ENCODE data around the gene DLK1.

Gene DLK1

DNA sequence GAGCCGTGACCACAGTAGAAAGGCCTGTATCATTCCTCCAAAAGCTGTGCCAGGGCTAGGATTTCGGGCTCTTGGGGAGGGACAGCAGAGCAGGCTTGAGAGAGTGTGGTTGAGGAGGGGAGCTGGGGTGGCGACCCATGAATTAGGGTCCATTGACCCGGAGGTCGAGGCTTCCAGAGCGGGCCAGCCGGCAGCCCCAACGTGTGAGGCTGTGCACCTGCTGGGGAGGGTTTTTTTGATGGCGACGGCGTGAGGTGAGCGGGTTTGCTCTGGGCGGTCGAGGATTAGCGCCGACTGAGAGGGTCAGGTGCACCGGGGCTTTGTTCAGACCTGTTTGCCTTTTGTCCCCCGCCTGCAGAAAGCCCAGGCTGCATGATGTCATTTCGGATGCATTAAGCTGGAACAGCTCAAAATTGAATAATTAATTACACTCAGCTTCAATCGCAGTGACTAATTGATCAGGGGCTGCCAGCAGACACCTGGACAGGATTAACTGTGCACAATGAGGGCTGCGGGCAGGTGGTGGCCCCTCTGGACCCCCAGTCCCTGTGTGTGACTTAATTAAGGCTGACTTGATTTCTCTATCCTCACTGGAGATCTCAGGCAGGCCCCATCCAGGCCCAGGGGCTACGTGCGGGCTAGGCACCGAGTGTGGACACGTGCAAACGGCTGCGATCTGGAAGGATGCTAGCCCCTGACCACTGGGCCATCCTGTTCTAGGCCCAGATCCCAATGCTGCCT is 57.1 kb downstream of the DLK1 start:
- no peak overlapping the region for H3K4me3 ChIP-seq (ENCODE audit: low read length)
- TF ChIP-seq, protein P1, sequence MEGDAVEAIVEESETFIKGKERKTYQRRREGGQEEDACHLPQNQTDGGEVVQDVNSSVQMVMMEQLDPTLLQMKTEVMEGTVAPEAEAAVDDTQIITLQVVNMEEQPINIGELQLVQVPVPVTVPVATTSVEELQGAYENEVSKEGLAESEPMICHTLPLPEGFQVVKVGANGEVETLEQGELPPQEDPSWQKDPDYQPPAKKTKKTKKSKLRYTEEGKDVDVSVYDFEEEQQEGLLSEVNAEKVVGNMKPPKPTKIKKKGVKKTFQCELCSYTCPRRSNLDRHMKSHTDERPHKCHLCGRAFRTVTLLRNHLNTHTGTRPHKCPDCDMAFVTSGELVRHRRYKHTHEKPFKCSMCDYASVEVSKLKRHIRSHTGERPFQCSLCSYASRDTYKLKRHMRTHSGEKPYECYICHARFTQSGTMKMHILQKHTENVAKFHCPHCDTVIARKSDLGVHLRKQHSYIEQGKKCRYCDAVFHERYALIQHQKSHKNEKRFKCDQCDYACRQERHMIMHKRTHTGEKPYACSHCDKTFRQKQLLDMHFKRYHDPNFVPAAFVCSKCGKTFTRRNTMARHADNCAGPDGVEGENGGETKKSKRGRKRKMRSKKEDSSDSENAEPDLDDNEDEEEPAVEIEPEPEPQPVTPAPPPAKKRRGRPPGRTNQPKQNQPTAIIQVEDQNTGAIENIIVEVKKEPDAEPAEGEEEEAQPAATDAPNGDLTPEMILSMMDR (IDR thresholded peaks at IDR 0.05; ENCODE audit: insufficient read depth, low read depth, low read length, missing control alignments): no peak
- DNase-seq (ENCODE audit: low read depth): peak; percentile 68

DNA sequence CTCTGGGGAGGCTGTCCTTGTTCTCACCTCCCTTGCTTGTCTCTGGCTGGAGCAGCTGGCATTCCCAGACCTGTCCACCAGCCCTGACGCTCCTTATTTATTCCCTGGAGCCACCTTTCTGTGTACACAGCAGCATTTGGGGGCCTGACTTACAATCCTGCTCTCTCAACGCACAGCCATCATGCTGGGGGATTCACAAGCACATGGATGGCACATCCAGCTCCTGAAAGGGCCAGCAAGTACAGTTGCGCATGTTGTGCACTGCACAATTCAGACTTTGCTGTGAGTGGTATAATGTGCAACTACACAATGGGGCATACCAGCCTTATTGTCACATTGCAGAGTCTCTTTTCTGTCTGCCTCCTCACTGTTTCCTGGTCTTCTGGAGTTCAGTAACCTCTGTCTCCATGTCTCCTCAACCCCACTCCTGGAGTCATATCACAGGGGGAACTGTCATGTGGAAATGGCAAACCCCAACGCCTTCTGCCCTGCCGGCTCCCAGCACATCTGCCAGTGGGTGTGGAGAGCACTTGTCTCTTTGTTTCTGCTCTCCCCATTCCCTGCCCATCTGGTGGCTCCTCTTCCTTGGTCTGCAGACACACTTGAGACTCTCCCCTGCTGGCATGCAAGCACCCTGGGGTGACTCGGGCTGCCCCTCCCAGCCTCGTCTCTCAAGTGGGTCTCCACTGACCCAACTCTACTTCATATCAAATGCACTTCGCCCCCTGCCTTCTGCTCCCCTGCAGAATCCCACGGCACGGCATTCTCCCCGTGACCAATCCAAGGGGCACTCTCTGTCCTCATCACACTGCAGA is 58.0 kb downstream of the DLK1 start:
- TF ChIP-seq, protein P1 (IDR thresholded peaks at IDR 0.05; ENCODE audit: insufficient read depth, low read depth, low read length, missing control alignments): no peak
- H3K4me3 ChIP-seq (ENCODE audit: low read length): no peak overlapping the region
- DNase-seq (ENCODE audit: low read depth): no peak

DNA sequence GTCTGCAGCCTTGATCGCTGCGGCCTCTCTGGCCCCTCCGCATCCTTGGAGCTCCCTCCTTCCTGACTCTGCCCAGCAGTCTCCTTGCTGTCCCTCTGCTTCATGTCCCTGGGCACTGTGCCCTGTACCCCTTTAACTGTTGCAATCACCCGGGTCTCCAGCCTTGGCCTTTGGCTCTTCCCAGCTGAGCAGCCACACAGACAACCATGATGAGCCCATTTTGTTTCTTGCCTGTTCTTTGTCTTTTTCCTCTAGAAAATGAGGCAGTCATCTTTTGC is 58.6 kb downstream of the DLK1 start:
- no peak for DNase-seq (ENCODE audit: low read depth)
- TF ChIP-seq, protein P1 (IDR thresholded peaks at IDR 0.05; ENCODE audit: insufficient read depth, low read depth, low read length, missing control alignments): no peak
- no peak overlapping the region for H3K4me3 ChIP-seq (ENCODE audit: low read length)

DNA sequence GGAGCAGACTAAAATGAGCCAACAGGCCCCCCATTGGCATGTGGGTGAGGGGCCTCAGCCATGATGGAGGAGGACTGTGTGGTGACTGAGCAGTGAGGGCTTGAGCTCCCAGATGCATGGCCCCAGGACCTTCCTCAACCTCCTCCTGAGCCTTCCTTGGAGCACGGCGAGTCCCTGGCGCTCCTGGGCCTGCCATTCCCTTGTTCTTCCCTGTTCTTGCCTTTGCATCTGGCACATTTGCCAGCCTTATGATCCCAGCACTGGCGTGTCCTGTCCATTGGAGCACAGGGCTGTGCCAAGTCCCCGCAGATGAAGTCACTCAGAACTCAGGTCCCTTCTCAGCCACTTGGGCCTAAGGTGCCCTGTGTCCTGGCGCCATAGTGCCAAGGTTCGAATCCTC is 58.9 kb downstream of the DLK1 start:
- no peak for DNase-seq (ENCODE audit: low read depth)
- no peak overlapping the region for H3K4me3 ChIP-seq (ENCODE audit: low read length)
- TF ChIP-seq, protein P1 (IDR thresholded peaks at IDR 0.05; ENCODE audit: insufficient read depth, low read depth, low read length, missing control alignments): no peak

DNA sequence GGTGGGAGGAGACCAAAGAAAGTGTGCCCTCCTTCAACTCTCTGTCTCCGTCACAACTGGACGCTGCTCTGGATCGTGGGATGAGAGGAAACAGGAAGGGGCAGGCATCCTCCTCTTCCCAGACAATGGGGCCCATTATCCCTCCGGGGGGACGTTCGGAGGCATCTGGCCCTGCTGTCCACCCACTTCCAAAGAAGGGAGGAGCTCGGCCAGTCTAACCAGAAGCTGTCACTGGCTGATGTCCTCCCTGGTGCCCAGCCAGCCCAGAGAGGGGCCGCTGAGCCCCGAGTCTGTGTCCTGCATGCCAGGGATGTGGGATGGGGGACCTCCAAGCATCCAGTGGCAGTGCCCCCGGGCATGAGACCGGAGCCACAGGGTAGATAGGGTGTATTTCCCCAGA is 59.4 kb downstream of the DLK1 start:
- TF ChIP-seq, protein P1 (IDR thresholded peaks at IDR 0.05; ENCODE audit: insufficient read depth, low read depth, low read length, missing control alignments): no peak
- no peak for DNase-seq (ENCODE audit: low read depth)
- H3K4me3 ChIP-seq (ENCODE audit: low read length): no peak overlapping the region

DNA sequence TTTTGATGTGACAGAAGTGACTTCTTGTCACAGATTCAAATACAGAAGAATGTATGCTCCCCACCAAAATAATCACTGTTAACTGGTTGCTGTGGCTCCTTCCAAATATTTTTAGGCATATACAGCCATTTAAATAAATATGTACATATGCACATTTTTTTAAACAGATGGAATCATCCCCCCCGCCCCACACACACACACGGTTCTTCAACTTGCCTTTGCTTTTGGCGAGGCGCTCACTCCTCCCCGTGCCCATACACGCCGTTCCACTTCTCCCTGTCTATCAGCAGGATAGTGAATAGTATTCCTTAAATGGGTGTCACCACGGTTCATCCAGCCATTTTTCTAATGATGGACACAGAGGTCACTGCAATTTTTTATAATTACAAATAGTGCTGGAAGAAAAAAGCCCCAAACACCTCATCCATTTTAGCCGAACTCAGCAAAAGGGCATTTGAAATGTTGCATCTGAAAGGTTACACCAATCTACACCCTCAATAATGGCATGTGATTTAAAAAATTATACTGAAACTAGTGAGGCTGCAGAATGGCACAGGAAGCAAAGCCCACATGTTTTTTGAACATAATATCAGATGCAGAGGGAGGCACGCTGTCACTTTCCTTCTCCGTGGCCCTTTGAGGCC is 60.0 kb downstream of the DLK1 start:
- TF ChIP-seq, protein P1 (IDR thresholded peaks at IDR 0.05; ENCODE audit: insufficient read depth, low read depth, low read length, missing control alignments): no peak
- no peak overlapping the region for H3K4me3 ChIP-seq (ENCODE audit: low read length)
- DNase-seq (ENCODE audit: low read depth): no peak

All from epithelial cell of esophagus (primary cell).